HT-29 (cell line): ENCODE data around the gene CPZ. TPM values are rescaled to one million over a fixed set of nuclear protein-coding genes. Genes with fewer than 3 reads are reported as not detected.
A peak's percentile ranks its signal among the peaks of the same experiment; 100 is the strongest.

Experiments used
- DNase-seq: peaks from one replicate; pipeline ENCODE4 v3.0.0-alpha.2; 2015; ENCODE audit warnings: low spot score
- total RNA-seq: library from RNA; depleted of rRNA; stranded (reverse); fragments of >200 nt; shearing (Covaris generic); gene quantifications from 2 replicates; pipeline ENCODE4 v1.2.3, GENCODE V29; 2014; rRNA removed

Gene CPZ
- total RNA-seq = not detected in 2 replicates

DNA sequence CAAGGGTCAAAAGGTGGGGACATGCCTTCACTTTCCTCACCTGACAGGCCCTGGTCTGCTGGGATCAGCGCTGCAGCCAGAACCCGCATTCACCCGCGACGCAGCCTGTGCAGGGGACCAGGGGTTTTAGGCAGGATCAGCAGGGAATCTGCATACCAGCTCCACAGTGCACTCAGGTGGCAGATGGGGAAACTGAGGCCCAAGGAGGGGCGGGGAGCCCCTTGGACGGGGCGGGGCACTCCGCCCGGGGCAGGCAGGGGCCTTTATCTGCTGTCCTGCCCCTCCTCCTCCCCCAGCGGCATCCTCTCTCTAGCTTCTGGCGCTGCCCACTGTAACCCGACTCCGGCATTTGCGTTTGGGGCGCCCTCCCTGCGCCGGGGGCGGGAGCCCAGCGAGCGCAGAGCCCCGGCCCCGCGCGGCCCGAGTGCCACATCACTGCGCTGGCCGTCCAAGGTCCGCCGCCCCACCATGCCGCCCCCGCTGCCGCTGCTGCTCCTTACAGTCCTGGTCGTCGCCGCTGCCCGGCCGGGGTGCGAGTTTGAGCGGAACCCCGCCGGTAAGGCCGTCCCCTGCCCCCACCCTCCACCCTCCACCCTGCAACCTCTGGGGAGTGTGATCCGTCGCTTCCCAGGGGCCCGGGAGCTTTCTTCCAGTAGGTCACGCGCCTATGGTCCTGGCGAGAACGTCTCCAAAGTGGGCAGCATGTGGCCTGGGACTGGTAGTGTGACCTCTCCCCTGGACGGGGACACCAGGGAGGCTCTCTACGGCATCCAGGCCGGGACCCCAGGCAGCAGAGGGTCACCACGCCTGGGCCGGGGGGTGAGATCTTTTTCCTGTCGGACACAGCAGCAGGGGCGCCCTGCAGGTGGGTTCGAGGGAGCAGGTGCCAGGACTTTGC lies at the start of gene CPZ:
Gene CPZ, plus strand, starts transcription at position 400 of the 898 bp plus-strand sequence. Its CDS starts 69 bp downstream, at position 469.
- no peak for DNase-seq

DNA sequence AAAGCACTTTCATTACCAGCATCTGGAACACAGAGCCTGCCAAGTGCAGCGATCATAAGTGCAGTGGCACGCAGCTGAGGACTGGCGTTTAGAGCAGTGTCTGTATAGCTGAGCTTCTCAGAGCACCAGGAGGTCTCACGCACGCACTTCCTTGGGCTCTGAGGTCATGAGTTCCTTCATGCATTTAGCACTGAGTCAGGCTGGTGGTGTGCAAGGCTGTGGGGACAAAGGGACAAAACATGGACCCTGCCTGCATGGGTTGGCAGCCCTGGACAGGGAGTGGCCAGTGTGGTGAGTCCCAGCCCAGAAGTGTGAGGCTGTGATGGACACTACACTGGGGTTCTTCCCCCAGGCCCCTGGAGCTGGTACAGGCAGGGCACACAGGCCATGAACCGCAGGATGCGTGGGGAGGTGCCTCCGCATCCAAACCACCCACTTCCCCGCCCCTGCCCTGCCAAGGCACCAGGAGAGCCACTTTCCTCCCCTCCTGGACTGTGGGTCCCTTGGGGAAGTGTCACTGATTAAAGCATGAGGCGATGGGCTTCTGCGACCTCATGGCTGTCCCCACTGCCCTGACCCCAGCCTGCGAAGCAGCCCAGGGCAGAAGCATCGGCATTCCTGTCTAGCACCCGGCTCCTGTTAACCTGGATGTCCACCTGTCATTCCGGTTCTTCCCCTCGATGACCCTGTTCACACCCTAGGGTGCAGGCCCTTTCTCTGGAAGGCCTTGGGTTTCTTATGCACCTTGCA lies 49.6 kb upstream of the CPZ start:
- no peak for DNase-seq

DNA sequence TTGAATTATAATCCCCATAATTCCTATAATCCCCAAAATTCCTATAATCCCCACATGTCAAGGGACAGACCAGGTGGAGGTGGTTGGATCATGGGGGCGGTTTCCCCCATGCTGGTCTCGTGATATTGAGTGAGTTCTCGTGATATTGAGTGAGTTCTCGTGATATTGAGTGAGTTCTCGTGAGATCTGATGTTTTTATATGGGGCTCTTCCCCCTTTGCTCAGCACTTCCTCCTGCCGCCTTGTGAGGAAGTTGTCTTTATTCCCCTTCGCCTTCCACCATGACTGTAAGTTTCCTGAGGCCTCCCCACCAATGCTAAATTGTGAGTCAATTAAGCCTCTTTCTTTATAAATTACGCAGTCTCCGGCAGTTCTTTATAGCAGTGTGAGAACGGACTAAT lies 48.9 kb upstream of the CPZ start:
- DNase-seq = no peak

DNA sequence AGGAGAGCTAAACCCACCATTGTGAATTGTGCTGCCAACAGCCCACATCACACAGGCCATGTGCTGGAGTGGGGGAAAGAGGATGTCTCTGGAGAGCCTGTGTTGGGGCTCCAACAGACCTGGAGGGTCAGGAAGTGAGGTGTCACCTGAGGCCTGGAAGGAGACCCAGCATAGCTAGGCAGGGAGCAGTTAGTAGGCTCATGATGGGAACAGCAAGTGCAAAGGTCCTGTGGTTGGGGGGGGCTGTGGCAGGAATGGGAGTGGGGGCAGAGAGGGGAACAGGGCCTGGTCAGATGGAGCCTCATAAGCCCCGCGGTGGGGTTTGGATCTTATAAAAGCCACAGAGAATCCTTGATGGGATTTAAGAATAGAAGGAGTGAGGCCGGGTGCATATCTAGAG lies 48.3 kb upstream of the CPZ start:
- no peak for DNase-seq

DNA sequence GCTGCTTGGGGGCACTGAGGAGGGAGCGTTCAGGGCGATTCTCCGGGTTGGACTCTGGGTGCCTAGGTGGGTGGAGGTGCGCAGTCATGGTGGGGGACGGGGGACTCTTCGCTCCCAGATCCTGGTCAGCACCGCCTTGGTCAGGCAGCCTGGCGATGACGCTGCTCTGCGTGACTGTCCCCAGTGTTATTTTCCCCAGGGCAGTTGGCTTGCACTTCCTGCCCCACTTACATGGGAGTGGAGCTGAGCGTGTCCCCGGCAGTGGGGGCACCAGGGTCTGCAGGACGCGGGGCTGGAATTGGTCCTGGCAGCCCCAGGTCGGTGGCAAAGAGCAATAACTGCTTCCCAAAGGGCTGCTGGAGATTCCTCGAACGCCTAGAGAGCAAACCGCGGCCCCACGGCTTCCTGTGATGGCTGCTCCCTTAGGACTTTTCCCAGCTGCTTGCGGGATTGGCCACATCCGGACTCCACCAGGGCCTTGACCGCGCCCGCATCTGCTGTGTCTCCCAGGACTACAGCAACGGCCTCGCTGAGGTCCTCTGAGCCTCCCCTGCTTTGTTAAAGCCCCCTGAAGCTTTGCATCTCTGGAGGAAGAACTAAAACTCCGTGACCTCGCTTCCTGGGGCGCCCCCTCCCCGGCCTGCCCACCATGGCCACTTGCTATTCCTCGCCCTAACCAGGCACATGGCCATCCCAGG lies 47.7 kb upstream of the CPZ start:
- no peak for DNase-seq

DNA sequence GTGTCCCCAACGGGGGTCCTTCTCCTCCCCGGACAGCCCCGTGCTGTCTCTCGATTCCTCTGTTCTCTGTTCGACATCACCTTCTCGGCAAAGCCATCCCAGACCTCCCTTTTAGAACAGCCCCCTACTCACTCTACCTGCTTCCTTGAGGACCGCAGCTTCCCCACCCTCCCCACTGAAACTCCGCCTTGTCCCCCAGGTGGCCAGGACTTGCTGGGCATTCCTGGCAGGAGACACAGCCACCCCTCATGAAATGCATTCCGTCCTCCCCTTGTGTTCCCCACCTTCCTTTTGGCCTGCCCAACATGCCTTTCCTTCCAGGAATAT lies 47.2 kb upstream of the CPZ start:
- DNase-seq = no peak

DNA sequence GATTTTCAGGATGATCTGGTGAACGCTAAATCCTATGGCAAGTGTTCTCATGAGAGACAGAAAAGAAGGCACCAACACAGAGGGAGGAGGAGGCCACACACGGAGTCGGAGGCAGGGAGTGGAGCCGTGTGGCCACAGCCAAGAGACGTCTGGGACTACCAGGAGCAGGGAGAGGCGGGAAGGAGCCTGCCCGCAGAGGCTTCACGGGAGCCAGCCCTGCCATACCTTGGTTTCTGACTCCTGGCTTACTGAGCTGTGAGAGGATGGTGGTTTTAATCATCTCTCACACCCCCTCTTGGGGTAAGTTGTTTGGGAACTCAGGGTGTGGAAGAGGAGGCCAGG lies 45.8 kb upstream of the CPZ start:
- no peak for DNase-seq

DNA sequence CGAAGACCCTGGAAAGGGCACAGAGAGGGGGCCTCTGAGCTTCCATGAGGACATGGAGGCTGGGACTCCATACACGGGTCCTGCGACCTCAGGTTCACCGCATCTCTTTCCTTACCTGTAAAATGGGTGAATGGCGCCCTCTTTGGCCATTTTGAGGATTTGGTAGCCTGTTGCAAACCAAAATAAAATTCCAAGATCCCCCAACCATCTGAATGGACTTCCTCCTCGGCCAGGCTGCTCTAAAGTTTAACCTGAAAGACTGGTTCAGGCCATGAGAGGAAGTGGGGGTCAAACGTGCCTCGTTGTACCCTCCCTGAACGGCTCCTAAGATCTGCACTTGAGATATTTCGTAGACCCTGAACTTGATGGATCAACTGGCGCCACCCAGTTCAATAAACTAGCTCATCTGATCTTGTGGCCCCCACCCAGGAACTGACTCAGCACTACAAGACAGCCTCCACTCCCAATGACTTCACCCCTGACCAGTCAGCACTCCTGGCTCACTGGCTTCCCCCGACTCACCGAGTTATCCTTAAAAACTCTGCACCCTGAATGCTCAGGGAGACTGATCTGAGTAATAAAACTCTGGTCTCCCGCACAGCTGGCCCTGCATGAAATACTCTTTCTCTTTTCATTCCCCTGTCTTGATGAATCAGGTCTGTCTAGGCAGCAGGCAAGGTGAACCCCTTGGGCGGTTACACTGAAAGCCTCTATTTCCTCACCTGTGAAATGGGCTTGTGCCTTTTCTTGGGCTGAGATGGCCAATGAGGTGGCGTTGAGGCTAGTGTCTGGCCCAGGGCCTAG lies 45.3 kb upstream of the CPZ start:
- peak; percentile 54 for DNase-seq

DNA sequence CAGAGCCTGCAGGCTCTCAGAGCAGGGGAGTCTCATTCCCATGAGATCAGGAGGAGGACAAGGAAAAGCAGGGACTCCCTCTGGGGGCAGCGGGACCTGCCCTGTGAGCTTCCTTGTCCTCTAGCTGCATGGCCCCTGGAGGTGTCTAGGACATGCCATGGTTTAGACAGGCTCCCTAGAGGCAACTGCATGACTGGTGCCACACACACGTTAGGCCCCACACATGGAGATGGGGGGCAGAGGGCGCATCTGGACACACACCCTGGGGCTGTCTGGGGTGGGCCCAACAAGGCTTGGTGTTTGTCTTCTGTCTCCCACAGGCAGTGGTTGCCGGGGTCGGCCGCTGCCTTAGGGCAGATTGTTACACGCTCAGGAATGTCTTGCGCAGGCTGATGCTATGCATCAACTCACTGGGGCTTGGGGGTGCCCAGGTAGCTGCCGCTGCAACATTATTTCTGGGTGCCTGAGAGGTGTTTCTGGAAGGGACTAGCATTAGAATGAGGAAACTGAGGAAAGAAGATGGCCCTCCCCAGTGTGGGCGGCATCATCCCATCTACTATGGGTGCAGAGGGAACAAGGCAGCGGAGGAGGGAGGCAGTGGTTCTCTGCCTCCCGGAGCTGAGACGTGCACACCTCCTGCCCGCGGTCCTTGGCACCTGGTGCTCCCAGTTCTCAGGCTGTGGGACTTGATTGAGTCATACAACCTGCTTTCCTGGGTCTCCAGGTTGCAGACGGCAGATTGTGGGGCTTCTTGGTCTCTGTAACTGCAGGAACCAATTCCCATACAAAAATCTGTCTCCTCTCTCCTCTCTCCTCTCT lies 44.4 kb upstream of the CPZ start:
- DNase-seq = no peak

DNA sequence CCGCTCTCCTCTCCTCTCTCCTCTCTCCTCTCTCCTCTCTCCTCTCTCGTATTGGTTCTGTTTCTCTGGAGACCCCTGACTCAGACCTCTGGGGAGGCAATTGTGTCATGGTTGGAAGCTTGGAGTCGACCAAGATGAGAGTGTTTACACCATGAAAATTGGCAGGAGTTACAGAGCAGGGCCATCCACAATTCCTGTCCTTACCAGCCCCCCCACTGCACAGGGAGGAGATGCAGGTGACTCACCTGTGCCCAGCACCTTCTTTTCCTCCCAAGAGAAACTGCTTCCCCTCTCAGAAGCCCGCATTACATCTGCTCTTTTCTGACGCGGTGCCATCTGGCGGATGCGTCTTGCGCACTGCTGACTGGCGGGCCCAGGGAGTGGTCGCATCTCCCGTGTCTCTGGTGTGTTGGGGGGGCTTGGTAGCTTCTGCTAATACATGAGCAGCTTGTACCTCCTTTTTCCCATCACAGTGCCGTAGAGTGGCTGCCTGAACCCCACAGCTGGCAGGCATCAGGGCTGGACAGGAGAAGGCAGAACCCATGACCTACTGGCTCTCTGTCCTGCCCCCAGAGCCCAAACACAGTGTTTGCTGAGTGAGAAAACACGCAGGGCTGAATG lies 43.7 kb upstream of the CPZ start:
- no peak for DNase-seq

DNA sequence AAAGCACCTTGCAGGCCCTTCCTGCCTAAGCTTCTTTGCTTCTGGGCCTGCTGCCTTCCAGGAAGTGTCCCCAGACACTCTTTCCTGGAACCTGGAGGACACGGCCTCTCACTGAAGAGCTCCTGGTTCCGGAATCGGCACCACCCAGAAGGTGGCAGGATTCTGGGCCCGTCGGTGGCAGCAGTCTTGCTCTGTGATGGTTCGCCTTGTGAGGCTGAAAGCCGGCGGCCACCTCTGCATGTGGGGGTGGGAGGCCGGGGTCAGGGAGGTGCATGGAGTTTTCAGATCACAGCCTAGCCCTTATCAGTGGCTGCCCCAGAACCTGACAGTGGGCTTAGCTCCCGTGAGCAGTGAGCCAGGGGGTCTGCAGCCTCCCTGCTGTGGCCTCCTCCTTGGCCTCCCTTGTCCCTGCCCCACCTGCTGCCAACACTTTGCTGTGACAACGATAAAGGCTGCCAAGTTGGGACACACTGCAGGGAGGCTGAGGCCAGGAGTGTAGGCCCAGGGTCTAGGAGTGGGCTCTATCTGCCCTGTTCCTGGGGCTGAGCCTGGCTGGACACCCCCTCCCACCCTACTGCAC lies 43.1 kb upstream of the CPZ start:
- no peak for DNase-seq

DNA sequence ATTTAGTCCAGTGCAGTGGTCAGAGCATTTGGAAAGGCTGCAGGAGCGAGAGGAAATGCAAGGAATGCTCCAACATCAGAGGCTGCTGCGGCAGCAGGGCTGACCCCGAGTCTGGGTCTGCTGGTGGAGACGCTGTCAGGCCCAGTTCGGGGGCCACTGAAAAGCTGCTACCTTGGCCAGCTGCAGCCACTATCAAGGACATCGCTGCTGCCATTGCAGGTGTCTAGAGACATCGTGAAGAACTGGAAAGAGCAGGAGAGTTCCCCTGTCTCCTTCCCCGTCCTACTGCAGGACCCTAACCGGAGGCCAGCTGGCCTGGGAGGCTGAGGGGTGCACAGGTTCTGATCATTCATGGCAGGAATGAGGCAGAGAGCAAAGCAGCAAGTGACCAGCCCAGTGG lies 41.9 kb upstream of the CPZ start:
- DNase-seq = no peak

DNA sequence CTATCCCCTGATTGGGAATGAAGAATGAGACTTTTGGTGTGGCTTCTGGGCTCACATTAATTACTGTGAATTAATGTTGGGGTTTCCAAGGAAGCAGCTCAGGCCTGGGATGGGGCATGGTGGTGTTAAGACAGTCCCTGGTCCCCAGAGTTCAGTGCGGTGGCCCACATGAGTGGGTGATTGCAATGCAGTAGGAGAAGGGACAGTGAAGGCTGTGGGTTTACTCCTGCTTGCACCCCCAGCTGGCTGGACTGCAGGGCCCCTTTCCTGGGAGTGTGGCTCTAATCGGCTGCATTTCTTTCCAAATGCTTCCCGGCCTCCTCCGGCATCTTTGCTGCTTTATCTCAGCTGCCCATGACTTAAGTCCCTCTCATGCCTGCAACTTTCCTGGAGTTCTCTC lies 40.5 kb upstream of the CPZ start:
- no peak for DNase-seq

DNA sequence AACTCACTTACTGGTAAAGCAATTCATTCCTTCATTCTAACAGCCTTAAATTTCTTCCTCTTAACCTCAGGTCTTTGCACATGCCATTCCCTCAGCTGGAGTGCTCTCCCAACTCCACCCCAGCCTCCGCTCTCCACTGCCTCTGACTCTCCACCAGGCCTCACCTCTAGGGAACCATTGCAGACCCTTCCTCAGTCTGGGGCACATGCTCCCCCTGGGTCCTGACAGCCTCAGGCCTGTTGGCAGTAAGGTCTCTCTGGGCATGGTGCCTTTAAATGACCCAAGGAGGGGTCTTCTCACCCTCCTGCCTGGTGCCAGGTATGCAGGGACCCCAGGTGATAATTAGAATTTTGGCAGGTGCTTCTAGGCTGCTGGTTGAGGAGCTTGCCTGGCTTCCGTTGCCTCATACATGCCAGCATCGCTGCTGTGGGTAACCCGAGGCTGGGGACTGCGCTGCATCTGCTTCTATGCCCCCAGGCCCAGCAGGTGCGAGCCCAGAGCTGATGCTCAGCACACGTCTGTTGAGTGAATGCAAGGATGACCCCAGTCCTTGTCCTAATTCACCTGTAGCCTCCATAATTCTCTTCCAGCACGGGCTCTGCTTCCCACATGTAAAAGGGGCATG lies 39.9 kb upstream of the CPZ start:
- DNase-seq = no peak

DNA sequence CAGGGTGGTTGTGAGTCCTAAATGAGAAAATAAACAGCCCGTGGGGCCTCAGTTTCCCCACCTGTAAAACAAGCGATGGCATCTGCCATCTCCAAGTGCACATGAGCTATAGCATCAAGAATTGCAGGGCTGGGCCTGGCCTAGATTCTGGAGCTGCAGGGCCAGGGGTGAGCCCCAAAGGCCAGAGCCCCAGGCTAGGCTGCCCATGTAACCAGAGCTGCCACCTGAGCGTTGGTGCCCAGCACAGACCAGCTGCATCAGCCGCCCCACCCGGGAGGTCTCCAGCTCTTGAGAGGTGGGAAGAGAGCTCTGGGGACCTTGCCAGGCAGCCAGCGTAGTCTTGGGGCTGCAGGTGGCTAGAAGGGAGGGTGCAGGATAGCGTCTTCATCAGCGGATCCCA lies 39.3 kb upstream of the CPZ start:
- DNase-seq = no peak

DNA sequence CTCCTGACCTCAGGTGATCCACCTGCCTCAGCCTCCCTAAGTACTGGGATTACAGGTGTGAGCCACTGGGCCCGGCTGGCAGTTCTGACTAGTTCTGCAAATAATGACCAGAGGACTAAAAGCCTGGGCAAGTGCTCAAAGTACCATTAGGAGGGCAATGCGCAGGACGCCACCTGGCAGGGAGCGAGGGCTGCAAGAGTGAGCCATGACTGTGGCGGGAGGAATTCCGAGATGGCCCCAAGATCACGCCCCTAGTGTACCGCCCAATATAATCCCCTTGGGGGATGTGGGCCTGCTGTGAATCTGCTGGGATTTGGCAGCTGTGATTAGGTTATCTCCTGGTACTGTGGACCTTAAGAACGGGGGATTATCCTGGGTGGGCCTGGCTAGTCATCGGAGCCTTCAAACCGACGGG lies 38.6 kb upstream of the CPZ start:
- no peak for DNase-seq

DNA sequence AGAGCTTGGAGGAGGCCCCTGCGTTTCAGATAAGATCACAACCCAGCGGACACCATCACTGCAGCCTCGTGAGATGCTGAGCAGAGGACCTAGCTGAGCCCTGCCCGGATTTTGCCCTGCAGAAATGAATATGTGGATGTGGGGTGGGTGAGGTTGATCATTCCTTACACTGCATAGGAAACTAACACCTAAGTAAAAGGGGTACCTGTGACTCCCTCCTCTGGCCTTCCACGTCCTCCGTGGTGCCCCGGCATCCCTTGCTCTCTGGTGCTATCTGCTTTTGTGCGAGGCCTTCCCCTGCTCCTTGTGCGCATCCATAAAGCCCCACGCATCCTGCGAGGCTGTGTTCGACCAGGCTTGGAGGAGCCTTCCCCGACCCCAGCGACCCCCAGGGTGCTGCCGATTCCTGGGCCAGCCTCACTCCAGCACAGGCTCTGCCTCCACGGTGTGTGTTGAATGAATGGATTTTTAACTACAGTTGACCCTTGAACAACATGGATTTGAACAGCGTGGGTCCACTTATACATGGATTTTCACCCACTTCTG lies 37.9 kb upstream of the CPZ start:
- DNase-seq = no peak

DNA sequence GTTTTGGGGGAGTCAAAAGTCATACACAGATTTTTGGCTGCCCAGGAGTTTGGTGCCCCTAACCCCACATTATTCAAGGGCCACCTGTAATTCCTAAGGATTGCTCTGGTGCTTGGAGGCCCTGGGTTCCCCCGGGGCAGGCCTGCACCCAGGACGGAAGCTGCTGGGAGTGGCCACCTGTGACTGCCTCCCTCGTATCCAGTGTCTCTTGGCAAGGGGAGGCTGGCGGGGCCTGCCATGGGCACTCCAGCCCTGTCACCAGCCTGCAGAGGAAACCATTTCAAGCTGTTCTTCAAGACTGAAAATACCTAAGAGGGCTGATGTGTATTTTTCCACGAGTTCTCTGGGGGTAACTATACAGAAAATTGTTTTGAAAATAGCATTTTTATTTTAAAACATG lies 36.8 kb upstream of the CPZ start:
- DNase-seq = no peak
